ENCODE results near the gene TOMM6.

The TOMM6 gene

GRCh38 chr6:41787219-41787917, at the start of gene TOMM6:
TSS of gene TOMM6 (plus strand) at chr6:41787694. CDS start at chr6:41787698, 4 bp downstream.
- no peaks in the 10 kb centered on the region for H4K20me1 ChIP-seq (ENCODE audit: insufficient read depth, low read length)
- peak within 1 kb of the TSS; percentile 85 for H3K27ac ChIP-seq (ENCODE audit: low read length)
- no peaks in the 10 kb centered on the region for H3K9me3 ChIP-seq (ENCODE audit: insufficient read depth, low read length)
- TF ChIP-seq CTCF (IDR thresholded peaks at IDR 0.05; ENCODE audit: low read depth, low read length) (peak; percentile 84), EZH2phosphoT487 (IDR thresholded peaks at IDR 0.05; ENCODE audit: low read depth) (no peak)
- H2AFZ ChIP-seq (ENCODE audit: low read depth, low read length) = peak within 1 kb of the TSS; percentile 74
- H3K4me3 ChIP-seq (ENCODE audit: low read length) = peak within 1 kb of the TSS; percentile 98
- peak within 1 kb of the TSS; percentile 99 for H3K9ac ChIP-seq (ENCODE audit: low read length)
- H3K4me1 ChIP-seq (ENCODE audit: low read length) = peaks cover 24% of the 10 kb centered on the region
- H3K27me3 ChIP-seq (ENCODE audit: low read depth, low read length) = no peaks in the 10 kb centered on the region
- H3K79me2 ChIP-seq (ENCODE audit: low read length) = peaks cover 29% of the 10 kb centered on the region
- peak within 1 kb of the TSS; percentile 89 for H3K4me2 ChIP-seq (ENCODE audit: low read length)
- H3K36me3 ChIP-seq (replicated peaks; ENCODE audit: low read depth, low read length) = peaks cover 32% of the 10 kb centered on the region

- H4K20me1 ChIP-seq (ENCODE audit: insufficient read depth, low read length) = no peaks in the 10 kb centered on the region
- no peak overlapping the region for H3K4me3 ChIP-seq (ENCODE audit: low read length)
- no peak overlapping the region for H2AFZ ChIP-seq (ENCODE audit: low read depth, low read length)
- H3K79me2 ChIP-seq (ENCODE audit: low read length) = no peaks in the 10 kb centered on the region; the same call in 1 of the 2 replicates
- H3K9me3 ChIP-seq (ENCODE audit: insufficient read depth, low read length) = no peaks in the 10 kb centered on the region
- H3K27ac ChIP-seq (ENCODE audit: low read length) = no peak overlapping the region
- no peak overlapping the region for H3K9ac ChIP-seq (ENCODE audit: low read length)
- H3K27me3 ChIP-seq (ENCODE audit: low read depth, low read length) = 0 out of 2 replicates have a peak, but pooled peaks cover 4% of the 10 kb centered on the region
- H3K4me1 ChIP-seq (ENCODE audit: low read length) = peaks cover 8% of the 10 kb centered on the region
- no peak overlapping the region for H3K4me2 ChIP-seq (ENCODE audit: low read length)
- TF ChIP-seq EZH2phosphoT487 (IDR thresholded peaks at IDR 0.05; ENCODE audit: low read depth) (no peak), CTCF (IDR thresholded peaks at IDR 0.05; ENCODE audit: low read depth, low read length) (no peak)
- no peaks in the 10 kb centered on the region for H3K36me3 ChIP-seq (replicated peaks; ENCODE audit: low read depth, low read length)
Observed at GRCh38 chr6:41739041-41739440, 48.5 kb upstream of the TOMM6 start.

- Histone ChIP-seq H3K4me2 (ENCODE audit: low read length) (no peak overlapping the region), H3K27me3 (ENCODE audit: low read depth, low read length) (0 out of 2 replicates have a peak, but pooled peaks cover 4% of the 10 kb centered on the region), H2AFZ (ENCODE audit: low read depth, low read length) (no peak overlapping the region), H3K9ac (ENCODE audit: low read length) (no peak overlapping the region), H3K27ac (ENCODE audit: low read length) (no peak overlapping the region), H3K4me1 (ENCODE audit: low read length) (peaks cover 8% of the 10 kb centered on the region), H4K20me1 (ENCODE audit: insufficient read depth, low read length) (no peaks in the 10 kb centered on the region), H3K4me3 (ENCODE audit: low read length) (no peak overlapping the region), H3K9me3 (ENCODE audit: insufficient read depth, low read length) (no peaks in the 10 kb centered on the region), H3K79me2 (ENCODE audit: low read length) (no peaks in the 10 kb centered on the region), H3K36me3 (replicated peaks; ENCODE audit: low read depth, low read length) (no peaks in the 10 kb centered on the region)
- TF ChIP-seq CTCF (IDR thresholded peaks at IDR 0.05; ENCODE audit: low read depth, low read length) (no peak), EZH2phosphoT487 (IDR thresholded peaks at IDR 0.05; ENCODE audit: low read depth) (no peak)
Observed at GRCh38 chr6:41740366-41741162, 46.9 kb upstream of the TOMM6 start.
